Chondrocyte (in vitro differentiated cells): Measurements from ENCODE around the gene CST4. TPM values are rescaled to one million over a fixed set of nuclear protein-coding genes. Genes with fewer than 3 reads are reported as not detected.
"Not testable (repeated sequence)": the region's sequence is repeated elsewhere in the genome, so short reads cannot be mapped to it uniquely, and the experiment has no call there.

Experiments used
- DNase-seq: peaks from one replicate; pipeline ENCODE4 v3.0.0; 2021; ENCODE audit warnings: mixed read lengths, low spot score
- H3K27ac Mint-ChIP-seq: one replicate; pipeline ENCODE4 v1.8.0; 2021; ENCODE audit warnings: mild to moderate bottlenecking, moderate library complexity, mixed read lengths; ENCODE audit not compliant: unreplicated experiment
- H3K27me3 Mint-ChIP-seq: 2 replicates; pipeline ENCODE4 v1.8.0; 2021; ENCODE audit warnings: low read depth, mixed read lengths
- H3K36me3 Mint-ChIP-seq: 2 replicates; pipeline ENCODE4 v1.8.0; 2021; ENCODE audit warnings: low read depth, mixed read lengths
- H3K4me1 Mint-ChIP-seq: 2 replicates; pipeline ENCODE4 v1.8.0; 2021; ENCODE audit warnings: low read depth, mild to moderate bottlenecking, mixed read lengths
- H3K4me3 Mint-ChIP-seq: one replicate; pipeline ENCODE4 v1.8.0; 2021; ENCODE audit warnings: mild to moderate bottlenecking, moderate library complexity, mixed read lengths; ENCODE audit not compliant: unreplicated experiment
- H3K9me3 Mint-ChIP-seq: 2 replicates; pipeline ENCODE4 v1.8.0; 2021; ENCODE audit warnings: low read depth, mixed read lengths
- total RNA-seq: library from RNA; stranded (reverse); gene quantifications from 3 replicates; pipeline ENCODE4 v1.2.1, GENCODE V29; 2021
- TF ChIP-seq, protein P1 (sequence below): fragments of 200-600 bp; sonication (generic); IDR thresholded peaks from 2 replicates; pipeline ENCODE4 v1.5.0; 2021; ENCODE audit warnings: antibody characterized with exemption, mild to moderate bottlenecking, moderate library complexity

CST4 gene
- total RNA-seq, 1 donor from 2014 or later = not detected

DNA sequence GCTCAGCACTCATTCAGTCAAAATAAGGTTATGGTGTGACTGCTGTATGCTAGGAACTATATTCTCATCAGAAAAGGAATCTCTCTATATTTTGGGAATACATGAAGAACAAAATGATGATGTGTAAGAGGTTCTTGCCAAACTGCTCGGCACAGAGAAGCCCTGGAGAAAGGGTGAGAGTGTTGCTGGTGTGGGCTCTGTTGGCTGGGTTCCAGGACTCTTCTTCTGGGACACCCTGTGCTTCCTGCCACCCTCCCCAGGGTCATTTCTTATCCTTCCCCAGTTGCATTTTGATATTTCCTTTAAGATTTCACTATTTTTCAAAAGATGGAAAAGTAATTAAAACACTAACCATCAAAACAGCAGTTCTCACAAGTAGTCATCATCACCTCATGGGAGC lies 33.1 kb upstream of the CST4 start:
- no peak for DNase-seq
- Mint-ChIP-seq H3K4me1 (no peaks in the 10 kb centered on the region), H3K4me3 (no peak overlapping the region), H3K36me3 (no peaks in the 10 kb centered on the region), H3K27ac (no peak overlapping the region), H3K9me3 (peaks cover 2% of the 10 kb centered on the region), H3K27me3 (peaks cover 31% of the 10 kb centered on the region)
- TF ChIP-seq, protein P1, sequence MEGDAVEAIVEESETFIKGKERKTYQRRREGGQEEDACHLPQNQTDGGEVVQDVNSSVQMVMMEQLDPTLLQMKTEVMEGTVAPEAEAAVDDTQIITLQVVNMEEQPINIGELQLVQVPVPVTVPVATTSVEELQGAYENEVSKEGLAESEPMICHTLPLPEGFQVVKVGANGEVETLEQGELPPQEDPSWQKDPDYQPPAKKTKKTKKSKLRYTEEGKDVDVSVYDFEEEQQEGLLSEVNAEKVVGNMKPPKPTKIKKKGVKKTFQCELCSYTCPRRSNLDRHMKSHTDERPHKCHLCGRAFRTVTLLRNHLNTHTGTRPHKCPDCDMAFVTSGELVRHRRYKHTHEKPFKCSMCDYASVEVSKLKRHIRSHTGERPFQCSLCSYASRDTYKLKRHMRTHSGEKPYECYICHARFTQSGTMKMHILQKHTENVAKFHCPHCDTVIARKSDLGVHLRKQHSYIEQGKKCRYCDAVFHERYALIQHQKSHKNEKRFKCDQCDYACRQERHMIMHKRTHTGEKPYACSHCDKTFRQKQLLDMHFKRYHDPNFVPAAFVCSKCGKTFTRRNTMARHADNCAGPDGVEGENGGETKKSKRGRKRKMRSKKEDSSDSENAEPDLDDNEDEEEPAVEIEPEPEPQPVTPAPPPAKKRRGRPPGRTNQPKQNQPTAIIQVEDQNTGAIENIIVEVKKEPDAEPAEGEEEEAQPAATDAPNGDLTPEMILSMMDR = no peak

DNA sequence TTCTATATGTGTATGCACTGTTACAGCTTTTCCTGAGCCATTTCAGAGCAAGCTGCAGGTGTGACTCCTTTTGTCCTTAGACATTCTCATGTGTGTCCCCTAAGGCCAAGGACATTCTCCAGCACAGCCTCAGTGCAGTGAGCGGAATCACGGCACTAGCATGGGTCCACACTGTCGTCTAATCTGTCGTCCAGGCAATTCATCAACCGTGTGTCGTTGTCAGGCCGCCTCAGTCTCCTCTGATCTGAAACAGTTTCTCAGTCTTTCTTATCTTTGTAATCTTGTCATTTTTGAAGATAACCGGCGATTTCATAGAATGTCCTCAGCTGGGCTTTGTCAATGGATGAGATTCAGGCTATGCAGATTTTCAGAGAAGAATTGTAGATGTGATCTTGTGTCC lies 30.5 kb upstream of the CST4 start:
- H3K36me3 Mint-ChIP-seq, H3K9me3 Mint-ChIP-seq, H3K4me3 Mint-ChIP-seq, DNase-seq, H3K27ac Mint-ChIP-seq, H3K4me1 Mint-ChIP-seq: not testable (repeated sequence)
- H3K27me3 Mint-ChIP-seq = peaks cover 36% of the 10 kb centered on the region

DNA sequence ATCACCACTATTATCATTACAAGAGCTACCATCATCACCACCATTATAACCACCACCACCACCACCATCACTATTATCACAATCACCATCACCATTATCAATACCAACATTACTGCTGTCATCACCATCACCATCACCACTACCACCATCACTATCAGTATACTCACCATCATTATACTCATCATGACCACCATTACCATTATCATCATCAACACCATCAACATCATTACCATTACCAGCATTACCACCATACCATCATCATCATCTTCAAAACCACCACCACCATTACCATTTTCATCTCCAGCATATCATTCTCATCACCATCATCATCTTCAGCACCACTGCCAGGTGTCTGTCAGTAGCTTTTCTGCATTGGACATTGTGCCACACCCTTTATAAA lies 22.9 kb upstream of the CST4 start:
- H3K27ac Mint-ChIP-seq, H3K36me3 Mint-ChIP-seq, H3K4me3 Mint-ChIP-seq, H3K9me3 Mint-ChIP-seq, DNase-seq, H3K4me1 Mint-ChIP-seq: not testable (repeated sequence)
- peaks cover 18% of the 10 kb centered on the region for H3K27me3 Mint-ChIP-seq

DNA sequence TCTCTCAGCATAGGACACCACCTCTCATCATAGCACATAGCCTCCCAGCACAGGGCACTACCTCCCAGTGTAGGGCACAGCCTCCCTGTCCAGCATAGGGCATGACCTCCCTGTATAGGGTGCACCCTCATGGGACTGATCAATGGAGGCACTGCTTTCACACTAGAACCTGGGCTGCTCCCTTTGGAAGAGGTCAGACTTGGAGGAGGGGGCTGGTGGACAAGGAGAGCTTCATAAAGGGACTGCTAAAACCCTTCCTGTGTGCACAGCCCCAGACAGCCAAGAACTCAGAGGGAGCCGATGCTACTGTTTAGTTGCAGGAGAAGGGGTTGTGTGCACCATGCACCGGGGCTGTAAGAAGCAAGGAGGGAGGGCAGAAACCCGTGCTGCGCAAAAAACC lies 21.9 kb upstream of the CST4 start:
- no peak for DNase-seq
- H3K27ac Mint-ChIP-seq = no peak overlapping the region
- no peak overlapping the region for H3K4me3 Mint-ChIP-seq
- H3K9me3 Mint-ChIP-seq = no peaks in the 10 kb centered on the region
- H3K36me3 Mint-ChIP-seq = no peaks in the 10 kb centered on the region
- H3K27me3 Mint-ChIP-seq = peaks cover 19% of the 10 kb centered on the region
- no peaks in the 10 kb centered on the region for H3K4me1 Mint-ChIP-seq
- TF ChIP-seq, protein P1 = no peak

DNA sequence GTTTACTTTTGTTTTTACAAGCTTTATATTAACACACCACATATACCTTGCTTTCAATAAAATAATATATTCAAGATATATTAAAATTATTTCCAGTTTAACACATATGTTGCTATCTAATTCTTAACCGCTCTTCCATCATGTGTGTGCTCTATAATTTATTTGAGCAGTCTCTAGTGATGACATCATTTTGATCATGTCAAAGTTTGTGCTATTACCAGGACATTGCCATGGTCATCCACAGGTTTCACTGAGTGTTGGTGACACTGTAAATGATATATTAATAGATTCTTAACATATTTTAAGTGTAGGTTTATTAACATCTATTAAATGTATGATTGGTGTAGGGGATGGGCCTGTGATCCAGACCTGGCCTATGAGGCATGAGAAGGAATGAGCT lies 17.1 kb upstream of the CST4 start:
- H3K4me1 Mint-ChIP-seq = no peaks in the 10 kb centered on the region
- H3K4me3 Mint-ChIP-seq = no peak overlapping the region
- TF ChIP-seq, protein P1 = no peak
- H3K27me3 Mint-ChIP-seq = peaks cover 23% of the 10 kb centered on the region
- H3K9me3 Mint-ChIP-seq = no peaks in the 10 kb centered on the region
- H3K27ac Mint-ChIP-seq = no peak overlapping the region
- DNase-seq = no peak
- no peaks in the 10 kb centered on the region for H3K36me3 Mint-ChIP-seq

DNA sequence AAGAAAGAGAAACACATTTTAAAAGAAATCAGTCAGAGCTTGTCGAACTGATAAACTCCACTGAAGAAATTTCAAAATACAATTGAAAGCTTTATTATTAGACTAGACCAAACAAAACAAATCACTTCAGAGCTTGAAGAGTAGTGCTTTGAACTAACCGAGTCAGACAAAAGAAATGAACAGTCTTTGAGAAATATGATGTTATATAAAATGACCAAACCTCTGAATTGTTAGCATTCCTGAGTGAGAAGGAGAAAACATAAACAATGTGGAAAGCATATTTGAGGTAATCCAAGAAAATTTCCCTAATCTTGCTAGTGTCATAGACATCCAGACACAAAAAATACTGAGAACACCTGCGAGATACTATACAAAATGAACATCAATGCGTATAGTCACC lies 13.2 kb upstream of the CST4 start:
- Mint-ChIP-seq H3K4me1 (no peaks in the 10 kb centered on the region), H3K27me3 (peaks cover 30% of the 10 kb centered on the region), H3K9me3 (no peaks in the 10 kb centered on the region), H3K27ac (no peak overlapping the region), H3K4me3 (no peak overlapping the region), H3K36me3 (no peaks in the 10 kb centered on the region)
- TF ChIP-seq, protein P1 = no peak
- DNase-seq = no peak
